Urinary bladder (tissue), 4 donors: Measurements from ENCODE around the gene FMO5. TPM values are rescaled to one million over a fixed set of nuclear protein-coding genes. Genes with fewer than 3 reads are reported as not detected.
"Not testable (repeated sequence)": the region's sequence is repeated elsewhere in the genome, so short reads cannot be mapped to it uniquely, and the experiment has no call there.

ENCODE experiments used
- DNase-seq: peaks from one replicate; pipeline ENCODE4 v3.0.0-alpha.2; 2015; ENCODE audit errors: extremely low spot score
- H3K27ac ChIP-seq: one replicate; pipeline ENCODE4 v1.5.1; 2013; ENCODE audit warnings: low read depth, mild to moderate bottlenecking, moderate library complexity
- H3K36me3 ChIP-seq: one replicate; pipeline ENCODE4 v1.6.1; 2013; ENCODE audit warnings: mild to moderate bottlenecking, moderate library complexity; ENCODE audit not compliant: insufficient read depth
- H3K4me1 ChIP-seq: one replicate; pipeline ENCODE4 v1.6.1; 2013; ENCODE audit warnings: mild to moderate bottlenecking, moderate library complexity; ENCODE audit not compliant: insufficient read depth
- H3K4me3 ChIP-seq: one replicate; pipeline ENCODE4 v1.5.1; 2013; ENCODE audit warnings: low read depth, low read length
- WGBS: extraction: QIAGEN DNeasy Blood & Tissue Kit; methylation state at CpG from one replicate; pipeline ENCODE4 v1.1.7; 2013; 5-methylcytosine and 5-hydroxymethylcytosine counted together
- polyA plus RNA-seq: library from polyadenylated mRNA; stranded (reverse); fragments of 200-250 nt; gene quantifications from one replicate; pipeline ENCODE4 v1.2.3, GENCODE V29; 2013
- total RNA-seq: library from RNA; depleted of rRNA; stranded (reverse); fragments of >200 nt; gene quantifications from one replicate; pipeline ENCODE4 v1.2.3, GENCODE V29; 2014
- donor health status: healthy with polysubstance abuse.
- donor health status: healthy.

The FMO5 gene
- total and polyA plus RNA-seq, 2 donors: 4.8 to 9.5 TPM

DNA sequence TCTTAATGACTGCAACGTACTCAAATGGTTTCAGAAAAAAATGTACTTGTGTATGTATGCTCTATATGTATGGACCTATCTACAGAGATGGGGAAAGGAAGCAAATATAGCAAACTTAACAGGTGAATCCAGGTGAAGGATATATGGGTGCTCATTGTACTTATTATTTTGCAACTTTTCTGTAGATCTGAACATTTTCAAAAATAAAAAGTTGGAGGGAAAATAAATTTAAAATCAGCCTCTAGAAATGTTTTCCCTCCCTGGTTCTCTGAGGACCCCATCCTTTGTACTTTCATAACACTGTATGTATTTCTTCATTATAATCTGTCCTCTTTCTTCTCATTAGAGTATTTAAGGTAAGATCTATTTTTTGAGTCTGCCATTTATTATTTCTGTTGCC lies 17.9 kb downstream of the FMO5 start:
- Histone ChIP-seq H3K4me1 (no peaks in the 10 kb centered on the region), H3K4me3 (no peak overlapping the region), H3K36me3 (no peaks in the 10 kb centered on the region), H3K27ac (no peak overlapping the region)
- WGBS: 79% methylated on average over 1 of the region's 1 CpG
- no peak for DNase-seq

DNA sequence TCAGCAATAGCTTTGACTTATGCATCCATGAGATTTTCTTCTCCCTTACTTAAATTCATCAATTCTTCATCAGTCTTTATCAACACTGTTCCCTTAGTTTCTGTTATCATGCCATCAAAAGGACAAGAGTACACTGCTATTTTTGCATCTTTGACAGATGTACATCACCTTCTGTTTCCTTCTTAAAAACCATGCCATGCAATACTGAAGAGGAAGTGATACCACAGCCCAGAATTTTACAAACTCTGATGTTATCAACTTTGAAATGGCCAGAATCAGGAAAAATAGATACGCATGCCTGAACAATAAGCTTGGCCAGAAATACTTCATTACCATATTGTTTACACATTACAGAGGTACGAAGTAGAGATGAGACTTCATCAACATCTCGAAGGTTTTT lies 21.1 kb downstream of the FMO5 start:
- 92% methylated on average over 3 of the region's 3 CpGs for WGBS
- H3K4me3 ChIP-seq: no peak overlapping the region
- H3K36me3 ChIP-seq: no peaks in the 10 kb centered on the region
- no peaks in the 10 kb centered on the region for H3K4me1 ChIP-seq
- no peak overlapping the region for H3K27ac ChIP-seq
- no peak for DNase-seq

DNA sequence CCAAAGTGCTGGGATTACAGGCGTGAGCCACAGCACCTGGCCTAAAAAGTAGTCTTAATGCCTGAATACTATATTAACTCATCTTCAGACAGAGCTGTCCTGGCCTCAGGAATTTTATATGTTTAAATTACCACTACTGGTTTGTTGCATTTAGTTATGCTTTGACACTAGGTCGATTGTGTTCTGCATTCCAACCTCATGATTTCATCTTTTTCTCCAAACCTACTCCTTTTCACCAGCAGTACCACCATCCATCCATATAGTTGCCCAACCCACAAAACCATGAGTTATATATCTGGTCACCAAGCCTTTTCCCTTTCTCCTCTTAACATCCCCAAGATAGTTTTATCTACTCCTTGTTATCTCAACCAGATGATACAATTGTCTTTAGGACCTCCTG lies 22.6 kb downstream of the FMO5 start:
- 71% methylated on average over 2 of the region's 2 CpGs for WGBS
- Histone ChIP-seq H3K36me3 (no peaks in the 10 kb centered on the region), H3K4me3 (no peak overlapping the region), H3K27ac (no peak overlapping the region), H3K4me1 (no peaks in the 10 kb centered on the region)
- DNase-seq: no peak

DNA sequence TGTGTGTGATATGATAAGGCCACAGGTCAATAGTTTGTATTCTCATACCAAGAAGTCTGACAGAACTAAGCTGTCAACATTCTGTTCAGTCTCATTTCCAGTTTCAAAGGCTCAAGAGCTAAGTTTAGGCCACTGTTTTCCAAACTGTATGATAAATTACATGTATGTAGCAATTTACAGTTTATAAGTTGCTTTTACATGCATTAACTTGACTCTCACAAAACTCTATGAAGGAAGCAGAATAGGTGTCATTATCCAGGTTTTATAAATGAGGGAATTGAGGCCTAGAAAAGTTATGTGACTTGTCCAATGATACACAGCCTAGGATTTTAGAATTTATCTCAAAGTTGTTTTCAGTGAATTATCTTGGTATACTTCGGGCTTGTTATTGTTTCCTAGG lies 23.4 kb downstream of the FMO5 start:
- Histone ChIP-seq H3K36me3 (no peaks in the 10 kb centered on the region), H3K4me1 (no peaks in the 10 kb centered on the region), H3K4me3 (no peak overlapping the region), H3K27ac (no peak overlapping the region)
- WGBS: 96% methylated on average over 1 of the region's 1 CpG
- no peak for DNase-seq

DNA sequence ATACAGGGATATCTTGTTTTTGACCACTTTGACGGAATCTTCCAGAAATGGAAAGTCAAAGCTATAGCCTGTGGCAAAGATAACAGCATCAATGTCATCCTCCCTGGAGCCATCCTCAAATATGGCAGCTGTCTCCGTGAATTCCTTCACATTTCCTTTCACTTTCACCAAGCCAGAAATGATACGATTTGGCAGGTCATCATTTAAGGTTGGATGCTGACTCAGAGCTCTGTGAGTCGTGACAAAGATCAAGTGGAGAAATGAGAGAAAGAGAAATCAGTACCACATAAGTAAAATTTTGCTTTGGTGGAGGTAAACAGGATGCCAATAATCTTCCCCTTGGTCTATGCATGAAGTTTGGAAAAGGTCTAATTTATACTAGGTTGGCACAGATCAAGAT lies 23.9 kb downstream of the FMO5 start:
- DNase-seq: no peak
- 90% methylated on average over 4 of the region's 4 CpGs for WGBS
- no peaks in the 10 kb centered on the region for H3K36me3 ChIP-seq
- H3K4me1 ChIP-seq: no peaks in the 10 kb centered on the region
- H3K4me3 ChIP-seq: no peak overlapping the region
- H3K27ac ChIP-seq: no peak overlapping the region

DNA sequence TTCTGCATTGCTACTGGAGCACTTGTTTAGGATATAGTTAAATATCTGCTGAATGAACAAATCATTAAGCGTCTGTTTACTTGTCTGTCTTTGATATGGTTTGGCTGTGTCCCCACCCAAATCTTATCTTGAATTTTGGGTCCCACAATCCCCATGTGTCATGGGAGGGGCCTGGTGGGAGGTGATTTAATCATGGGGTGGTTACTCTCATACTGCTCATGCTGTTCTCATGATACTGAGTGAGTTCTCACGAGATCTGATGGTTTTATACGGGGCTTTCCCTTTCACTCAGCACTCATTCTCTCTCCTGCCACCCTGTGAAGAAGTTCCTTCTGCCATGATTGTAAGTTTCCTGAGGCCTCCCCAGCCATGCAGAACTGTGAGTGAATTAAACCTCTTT lies 27.8 kb downstream of the FMO5 start:
- WGBS: 61% methylated on average over 3 of the region's 3 CpGs
- not testable (repeated sequence) for H3K4me3 ChIP-seq, H3K4me1 ChIP-seq, DNase-seq, H3K27ac ChIP-seq, H3K36me3 ChIP-seq

DNA sequence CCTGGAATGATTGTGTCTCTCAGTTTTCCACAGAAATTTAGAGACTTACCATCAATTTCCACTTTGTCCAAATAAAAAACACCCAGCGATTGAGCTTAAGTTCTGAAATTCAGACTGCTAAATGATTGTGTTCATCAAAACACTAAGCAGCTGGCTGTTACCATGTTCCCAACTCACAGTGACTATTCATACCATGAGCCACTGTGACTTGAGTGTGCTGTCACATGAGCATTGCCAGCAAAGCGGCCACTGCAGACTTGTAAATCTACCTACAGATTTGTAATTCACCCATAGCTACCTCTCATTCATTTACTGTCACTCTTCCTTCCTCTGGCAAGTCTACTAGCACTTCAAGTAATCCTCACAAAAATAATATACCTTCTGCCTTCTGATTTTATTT lies 35.6 kb downstream of the FMO5 start:
- no peaks in the 10 kb centered on the region for H3K4me1 ChIP-seq
- no peak for DNase-seq
- H3K27ac ChIP-seq: no peak overlapping the region
- 89% methylated on average over 2 of the region's 2 CpGs for WGBS
- H3K4me3 ChIP-seq: no peak overlapping the region
- H3K36me3 ChIP-seq: peaks cover 3% of the 10 kb centered on the region

DNA sequence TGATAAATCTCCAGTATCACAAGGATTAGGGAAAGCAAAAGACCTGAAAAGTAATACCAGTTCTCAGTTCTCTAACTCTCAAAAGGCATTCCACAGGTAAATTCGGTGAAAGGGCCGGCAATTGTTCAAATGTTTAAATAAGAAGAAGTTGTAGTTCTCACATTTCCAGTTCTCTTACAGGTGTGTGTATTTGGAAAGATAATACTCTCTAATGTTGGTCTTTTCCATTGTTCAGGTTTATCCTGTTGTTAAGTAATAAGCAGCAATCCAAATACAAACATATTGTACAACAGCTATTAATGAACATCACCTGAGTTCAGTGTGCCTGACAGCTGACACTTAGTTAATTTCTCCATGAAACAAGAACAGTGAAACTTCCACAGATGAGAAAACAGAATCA lies 39.7 kb downstream of the FMO5 start:
- 77% methylated on average over 2 of the region's 2 CpGs for WGBS
- H3K36me3 ChIP-seq: peaks cover 3% of the 10 kb centered on the region
- no peak overlapping the region for H3K27ac ChIP-seq
- no peak overlapping the region for H3K4me3 ChIP-seq
- no peaks in the 10 kb centered on the region for H3K4me1 ChIP-seq
- DNase-seq: no peak

DNA sequence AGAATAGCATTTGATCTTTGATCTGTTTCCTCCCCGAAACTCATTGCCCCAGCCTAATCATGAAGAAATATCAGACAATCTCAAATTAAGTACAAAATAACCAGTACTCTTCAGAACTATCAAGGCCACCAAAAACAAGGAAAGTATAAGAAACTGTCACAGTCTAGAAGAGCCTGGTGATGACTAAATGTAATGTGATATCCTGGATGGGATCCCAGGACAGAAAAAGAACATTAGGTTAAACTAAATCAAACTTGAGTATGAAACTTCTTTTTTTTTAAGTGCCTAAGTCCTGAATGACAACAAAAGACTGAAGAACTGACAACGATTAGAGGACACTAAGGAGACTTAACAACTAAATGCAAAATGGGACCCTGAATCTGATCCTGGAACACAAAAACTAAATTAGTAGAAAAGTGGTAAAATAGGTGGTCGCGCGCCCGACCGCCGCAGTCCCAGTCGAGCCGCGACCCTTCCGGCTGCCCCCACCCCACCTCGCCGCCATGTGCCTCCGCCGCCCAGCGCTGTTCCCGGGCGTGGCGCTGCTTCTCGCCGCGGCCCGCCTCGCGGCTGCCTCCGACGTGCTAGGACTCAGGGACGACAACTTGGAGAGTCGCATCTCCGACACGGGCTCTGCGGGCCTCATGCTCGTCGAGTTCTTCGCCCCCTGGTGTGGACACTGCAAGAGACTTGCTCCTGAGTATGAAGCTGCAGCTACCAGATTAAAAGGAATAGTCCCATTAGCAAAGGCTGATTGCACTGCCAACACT lies 47.3 kb downstream of the FMO5 start:
- 25% methylated on average over 36 of the region's 36 CpGs for WGBS
- H3K36me3 ChIP-seq: no peaks in the 10 kb centered on the region
- H3K4me3 ChIP-seq: no peak overlapping the region
- H3K27ac ChIP-seq: peak overlapping the region; percentile 3
- peaks cover 3% of the 10 kb centered on the region for H3K4me1 ChIP-seq
- DNase-seq: no peak

DNA sequence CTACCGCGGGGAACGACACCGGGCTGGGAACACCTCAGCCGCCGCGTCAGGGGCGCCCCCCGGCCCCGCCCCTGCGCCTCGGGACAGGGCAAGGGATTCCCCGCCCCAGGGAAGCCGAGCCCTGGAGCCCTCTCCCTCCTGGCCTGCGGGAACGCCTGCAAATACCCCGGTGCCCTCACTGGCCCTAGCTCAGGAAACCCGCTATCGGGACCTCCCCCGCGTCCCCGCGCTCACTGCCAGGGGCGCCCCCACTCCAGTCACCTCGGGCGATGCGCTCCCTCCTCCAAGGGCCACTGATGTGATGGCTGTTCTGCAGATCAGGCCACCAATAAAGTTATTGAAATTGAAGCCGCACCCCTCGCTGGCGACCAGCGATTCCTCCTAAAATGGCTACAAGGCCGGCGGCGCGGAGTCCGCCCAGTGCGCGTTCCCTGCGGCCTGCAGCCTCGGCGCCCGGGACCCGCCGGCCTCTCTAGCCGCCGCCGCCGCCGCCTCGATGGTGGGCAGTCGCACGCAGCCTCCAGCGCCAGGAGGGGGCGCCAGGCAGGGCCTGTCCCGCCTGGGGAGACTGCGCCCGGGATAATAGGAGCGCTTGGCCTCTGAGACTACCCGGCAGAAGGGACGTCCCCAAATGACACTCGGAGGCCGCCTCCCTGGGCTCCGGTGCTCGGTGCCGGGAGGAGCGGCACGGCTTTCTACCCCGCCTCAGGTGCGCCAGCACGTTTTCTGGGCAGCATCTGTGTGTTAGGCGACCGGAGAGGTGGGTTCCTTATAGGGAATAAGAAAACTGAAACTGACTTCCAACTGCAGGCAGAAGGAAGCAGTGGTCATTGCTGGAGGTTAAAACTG lies 52.7 kb downstream of the FMO5 start, which contains the start of gene PRKAB2:
TSS of gene PRKAB2 (minus strand) at position 303 of the 849 bp plus-strand sequence. CDS start 326 bp downstream, outside the sequence.
- no peaks in the 10 kb centered on the region for H3K36me3 ChIP-seq
- under 1% methylated on average over 72 of the region's 72 CpGs for WGBS
- H3K4me1 ChIP-seq: peaks cover 3% of the 10 kb centered on the region
- peak within 1 kb of the TSS; percentile 80 for H3K4me3 ChIP-seq
- DNase-seq: peak; percentile 84
- H3K27ac ChIP-seq: peak within 1 kb of the TSS; percentile 84

DNA sequence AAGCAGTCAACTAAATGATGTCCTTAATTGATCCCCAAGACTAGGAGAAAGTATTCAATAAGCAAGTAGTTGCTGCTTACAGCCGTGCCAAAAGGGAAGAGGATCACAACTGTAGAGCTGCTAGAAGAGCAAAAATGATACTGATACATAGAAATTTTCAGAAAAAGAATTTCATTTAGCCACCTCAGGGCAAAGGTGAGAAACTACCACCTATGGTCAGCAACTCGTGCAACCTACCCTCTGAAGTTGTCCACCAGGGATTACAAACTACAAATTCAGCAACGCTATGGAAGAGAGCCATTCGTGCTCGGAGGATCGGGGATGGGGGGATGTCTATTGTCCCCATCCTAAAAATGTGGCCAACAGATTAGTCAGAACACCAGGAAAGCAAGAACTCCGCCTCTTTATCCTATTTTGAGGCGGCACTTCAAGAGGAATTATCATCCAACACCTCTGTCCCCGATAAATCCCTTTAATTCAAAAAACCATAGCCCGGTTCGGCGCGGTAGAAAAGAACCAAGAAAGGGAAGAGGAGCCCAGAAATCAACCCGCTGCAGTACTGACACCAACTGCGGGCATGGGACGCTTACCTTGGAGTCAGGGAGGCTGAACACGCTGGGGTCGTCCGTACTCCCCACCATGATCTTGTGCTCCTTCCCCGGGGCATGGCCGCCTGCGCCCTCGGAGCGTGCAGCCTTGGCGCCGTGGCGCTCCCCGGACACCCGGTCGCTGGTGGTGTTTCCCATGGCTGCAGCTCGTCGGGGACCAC lies 53.6 kb downstream of the FMO5 start:
- peak overlapping the region; percentile 82 for H3K27ac ChIP-seq
- H3K4me3 ChIP-seq: peak overlapping the region; percentile 80
- H3K4me1 ChIP-seq: peaks cover 3% of the 10 kb centered on the region
- WGBS: under 1% methylated on average over 32 of the region's 32 CpGs
- DNase-seq: no peak
- no peaks in the 10 kb centered on the region for H3K36me3 ChIP-seq

DNA sequence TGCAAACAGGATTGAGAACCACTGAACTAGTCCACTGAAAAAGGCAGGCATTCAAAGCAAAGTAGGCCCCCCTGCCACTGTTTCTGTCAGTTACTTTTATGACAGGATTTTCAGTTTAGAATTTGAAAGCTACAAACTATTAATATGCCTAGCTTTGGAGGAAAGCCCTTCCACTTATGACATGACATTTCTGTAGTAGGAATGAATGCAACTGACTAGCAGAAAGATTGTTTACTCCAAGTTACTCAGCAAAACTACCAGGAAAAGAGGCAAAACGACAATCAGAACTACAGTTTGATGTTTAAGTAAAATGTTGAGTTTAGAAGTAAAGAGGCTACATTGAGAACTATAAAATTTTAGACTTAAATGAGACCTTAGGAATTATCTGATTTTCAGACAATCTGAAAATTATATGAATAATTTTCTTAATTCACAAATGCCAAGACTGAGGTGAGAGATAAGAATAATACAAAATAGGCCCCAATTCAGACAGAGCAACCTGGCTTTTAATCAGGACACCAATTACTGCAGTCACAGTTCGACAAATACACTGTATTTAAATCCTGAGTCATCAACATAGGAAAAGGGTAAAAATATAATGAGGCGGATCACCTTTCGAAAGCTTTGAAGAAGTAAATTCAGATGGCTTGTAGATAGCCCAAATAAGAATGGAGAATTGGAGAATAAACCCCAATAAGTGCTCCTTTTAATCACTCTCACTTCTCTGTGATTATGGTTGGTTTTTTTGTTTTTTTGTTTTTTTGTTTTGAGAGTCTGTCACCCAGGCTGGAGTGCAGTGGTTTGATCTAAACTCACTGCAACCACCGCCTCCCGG lies 55.1 kb downstream of the FMO5 start:
- Histone ChIP-seq H3K27ac (no peak overlapping the region), H3K4me3 (no peak overlapping the region), H3K4me1 (peaks cover 3% of the 10 kb centered on the region), H3K36me3 (no peaks in the 10 kb centered on the region)
- 79% methylated on average over 6 of the region's 6 CpGs for WGBS
- no peak for DNase-seq

DNA sequence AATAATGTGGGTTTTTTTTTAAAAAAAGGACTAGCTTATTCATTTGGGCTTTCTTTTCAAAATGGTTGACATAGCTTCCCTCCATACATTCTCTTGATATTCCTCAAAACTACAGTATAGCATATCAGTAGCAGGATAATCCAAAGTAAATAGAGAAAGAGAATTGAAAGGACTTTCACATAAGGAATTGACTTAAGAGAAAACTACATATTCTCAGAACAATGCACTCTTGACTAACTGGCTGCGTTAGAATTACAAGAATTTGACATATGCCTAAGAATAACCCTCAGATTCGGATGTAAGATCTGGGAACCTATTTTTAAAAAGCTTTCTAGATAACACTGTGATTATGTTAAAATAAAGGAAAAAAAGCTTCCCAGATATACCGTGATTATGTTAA lies 56.0 kb downstream of the FMO5 start:
- no peak overlapping the region for H3K27ac ChIP-seq
- DNase-seq: no peak
- H3K4me1 ChIP-seq: peaks cover 3% of the 10 kb centered on the region
- 56% methylated on average over 3 of the region's 3 CpGs for WGBS
- no peak overlapping the region for H3K4me3 ChIP-seq
- H3K36me3 ChIP-seq: no peaks in the 10 kb centered on the region
